ENCODE results near the gene OPCML.

OPCML gene

DNA sequence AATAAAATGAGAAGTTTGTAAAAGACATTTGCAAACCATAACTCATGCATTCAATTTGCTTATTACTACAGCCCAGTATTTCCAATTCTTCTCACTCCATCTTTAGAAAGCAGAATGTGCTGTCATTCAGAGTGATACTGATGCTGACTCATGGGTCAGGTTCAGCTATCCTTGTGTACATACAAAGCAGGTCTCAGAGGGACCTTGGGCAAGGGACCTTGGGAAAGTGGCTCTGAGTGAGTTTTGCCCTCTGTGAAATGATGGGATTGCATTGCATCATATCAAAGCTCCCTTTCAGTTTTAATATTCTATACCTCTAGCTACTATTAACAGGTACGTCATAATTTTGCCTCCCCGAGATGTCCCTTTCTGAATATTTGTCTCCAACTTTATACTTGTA, 848.7 kb downstream of the OPCML start:
- POLR2A ChIA-PET, result no interaction called here

DNA sequence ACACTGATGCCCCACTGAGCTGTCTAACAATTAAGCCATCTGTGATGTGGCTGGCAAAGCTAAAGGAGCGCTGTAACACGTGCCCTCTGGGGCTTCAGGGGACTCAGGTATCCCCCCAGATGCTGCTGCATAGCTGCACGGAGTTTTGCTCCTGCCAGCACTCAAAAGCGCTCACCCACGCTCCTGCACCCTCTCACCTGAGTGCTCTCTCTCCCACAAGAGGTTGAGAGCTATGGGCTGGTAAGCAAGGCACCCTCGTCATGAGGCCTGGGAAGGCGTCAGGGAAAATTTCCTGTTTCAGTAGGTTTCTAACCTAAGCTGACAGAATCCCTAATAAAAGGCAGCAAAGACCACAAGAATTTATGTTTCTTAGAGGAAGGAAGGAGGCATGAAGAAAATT, 850.3 kb downstream of the OPCML start:
- ChIA-PET CTCF (no interaction called here), POLR2A (no interaction called here)
- DNase-seq (ENCODE audit: extremely low spot score), result no peak
- TF ChIP-seq, protein P1, sequence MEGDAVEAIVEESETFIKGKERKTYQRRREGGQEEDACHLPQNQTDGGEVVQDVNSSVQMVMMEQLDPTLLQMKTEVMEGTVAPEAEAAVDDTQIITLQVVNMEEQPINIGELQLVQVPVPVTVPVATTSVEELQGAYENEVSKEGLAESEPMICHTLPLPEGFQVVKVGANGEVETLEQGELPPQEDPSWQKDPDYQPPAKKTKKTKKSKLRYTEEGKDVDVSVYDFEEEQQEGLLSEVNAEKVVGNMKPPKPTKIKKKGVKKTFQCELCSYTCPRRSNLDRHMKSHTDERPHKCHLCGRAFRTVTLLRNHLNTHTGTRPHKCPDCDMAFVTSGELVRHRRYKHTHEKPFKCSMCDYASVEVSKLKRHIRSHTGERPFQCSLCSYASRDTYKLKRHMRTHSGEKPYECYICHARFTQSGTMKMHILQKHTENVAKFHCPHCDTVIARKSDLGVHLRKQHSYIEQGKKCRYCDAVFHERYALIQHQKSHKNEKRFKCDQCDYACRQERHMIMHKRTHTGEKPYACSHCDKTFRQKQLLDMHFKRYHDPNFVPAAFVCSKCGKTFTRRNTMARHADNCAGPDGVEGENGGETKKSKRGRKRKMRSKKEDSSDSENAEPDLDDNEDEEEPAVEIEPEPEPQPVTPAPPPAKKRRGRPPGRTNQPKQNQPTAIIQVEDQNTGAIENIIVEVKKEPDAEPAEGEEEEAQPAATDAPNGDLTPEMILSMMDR (IDR thresholded peaks at IDR 0.05; ENCODE audit: control extremely low read depth, extremely low read depth, low read depth, missing control alignments), result no peak

More for the DNA sequence above, 848.7 kb downstream of the OPCML start:
- TF ChIP-seq, protein P1 (IDR thresholded peaks at IDR 0.05; ENCODE audit: control extremely low read depth, extremely low read depth, low read depth, missing control alignments), result no peak
- no peak for DNase-seq (ENCODE audit: extremely low spot score)
- CTCF ChIA-PET, result no interaction called here

GRCh38 chr11:132680584-132680983, 851.7 kb downstream of the OPCML start:
- CTCF ChIA-PET, result no interaction called here
- TF ChIP-seq, protein P1 (IDR thresholded peaks at IDR 0.05; ENCODE audit: control extremely low read depth, extremely low read depth, low read depth, missing control alignments), result no peak
- POLR2A ChIA-PET, result no interaction called here
- DNase-seq (ENCODE audit: extremely low spot score), result no peak

- DNase-seq (ENCODE audit: extremely low spot score), result no peak
- POLR2A ChIA-PET, result no interaction called here
- TF ChIP-seq, protein P1 (IDR thresholded peaks at IDR 0.05; ENCODE audit: control extremely low read depth, extremely low read depth, low read depth, missing control alignments), result no peak
- CTCF ChIA-PET, result interaction anchor here (1.0 kb wide), 1 partner anchor 19 kb away, joined by 3 read pairs; no protein-coding TSS in a partner anchor
These were observed 858.1 kb downstream of the OPCML start for GRCh38 chr11:132674151-132674550.

GRCh38 chr11:132671851-132672370, 860.4 kb downstream of the OPCML start:
- DNase-seq (ENCODE audit: extremely low spot score), result no peak
- POLR2A ChIA-PET, result no interaction called here
- CTCF ChIA-PET, result no interaction called here
- TF ChIP-seq, protein P1 (IDR thresholded peaks at IDR 0.05; ENCODE audit: control extremely low read depth, extremely low read depth, low read depth, missing control alignments), result no peak

DNA sequence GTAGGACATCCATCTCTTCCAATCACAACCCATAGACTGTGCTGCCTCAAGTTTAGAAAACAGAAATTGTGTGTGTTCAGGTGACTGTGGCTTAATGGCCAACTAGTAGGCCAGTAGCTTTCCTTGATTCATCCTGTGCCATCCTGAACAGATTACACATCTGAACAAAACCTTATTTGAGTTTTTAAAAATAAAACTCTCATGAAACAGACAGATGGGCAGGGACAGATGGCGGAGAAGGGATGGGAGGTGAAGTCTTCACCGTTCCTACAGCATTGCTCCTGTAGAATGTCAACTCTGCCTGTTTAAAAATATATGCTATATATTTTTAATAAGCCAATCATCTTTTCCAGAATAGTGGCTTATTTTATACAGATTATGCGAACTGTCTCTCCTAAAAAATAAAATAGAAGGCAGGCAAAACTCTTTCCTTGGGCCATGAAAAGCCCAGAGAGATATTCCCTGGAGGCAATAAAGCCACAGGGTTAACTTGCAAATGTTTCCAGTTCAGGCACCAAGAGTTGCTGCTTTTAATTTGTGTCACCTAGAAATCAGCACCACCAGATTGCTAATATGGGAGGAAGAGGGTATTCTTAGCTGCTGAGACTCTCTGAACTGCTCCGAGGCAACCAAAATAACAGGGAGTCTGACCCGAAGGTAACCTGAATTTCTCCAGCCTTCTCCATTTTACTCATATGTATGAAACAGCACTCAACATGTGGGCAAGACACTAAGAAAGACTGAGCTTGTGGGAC, 861.2 kb downstream of the OPCML start:
- POLR2A ChIA-PET, result no interaction called here
- CTCF ChIA-PET, result no interaction called here
- no peak for DNase-seq (ENCODE audit: extremely low spot score)
- TF ChIP-seq, protein P1 (IDR thresholded peaks at IDR 0.05; ENCODE audit: control extremely low read depth, extremely low read depth, low read depth, missing control alignments), result no peak
